Uterus (tissue), 4 donors: Measurements from ENCODE around the gene OR51V1. TPM values are rescaled to one million over a fixed set of nuclear protein-coding genes. Genes with fewer than 3 reads are reported as not detected.

Experiments used
- DNase-seq, 2 donors: peaks; one replicate each; pipeline ENCODE4 v3.0.0-alpha.2; 2019 to 2020
- H3K27ac ChIP-seq, 2 donors: fragments of 200-600 bp; sonication (generic); 1 replicate in 1 of 2; 2 replicates in 1 of 2; pipeline ENCODE4 v1.5.1; 2016 to 2018
- H3K27me3 ChIP-seq, 2 donors: fragments of 200-600 bp; sonication (generic); one replicate each; pipeline ENCODE4 v1.5.1; 2018 to 2019; ENCODE audit warnings: control low read depth in 1 of 2
- H3K36me3 ChIP-seq, 2 donors: fragments of 200-600 bp; sonication (generic); one replicate each; pipeline ENCODE4 v1.5.1; 2019; ENCODE audit warnings: control low read depth in 1 of 2
- H3K4me1 ChIP-seq, 2 donors: fragments of 200-600 bp; sonication (generic); one replicate each; pipeline ENCODE4 v1.5.1; 2018 to 2019; ENCODE audit warnings: control low read depth in 1 of 2
- H3K4me3 ChIP-seq, 2 donors: fragments of 200-600 bp; sonication (generic); 1 replicate in 1 of 2; 2 replicates in 1 of 2; pipeline ENCODE4 v1.5.1; 2018 to 2019; ENCODE audit warnings: mild to moderate bottlenecking in 1 of 2
- H3K9me3 ChIP-seq, 2 donors: fragments of 200-600 bp; sonication (generic); one replicate each; pipeline ENCODE4 v1.5.1; 2019; ENCODE audit warnings: control low read depth in 1 of 2
- CTCF ChIP-seq, 4 experiments: fragments of 200-600 bp in 2 of 4; fragments of 450-650 bp in 2 of 4; sonication (generic) in 2 of 4; IDR thresholded peaks; one replicate each; pipeline ENCODE4 v1.5.1; 2016 to 2019; ENCODE audit warnings: antibody characterized with exemption in 4 of 4, mild to moderate bottlenecking in 2 of 4, moderate library complexity in 1 of 4
- POLR2A ChIP-seq, 2 donors: fragments of 450-650 bp; IDR thresholded peaks; one replicate each; pipeline ENCODE4 v1.6.1; 2016; ENCODE audit warnings: antibody characterized with exemption in 2 of 2, mild to moderate bottlenecking in 1 of 2, moderate library complexity in 1 of 2
- intact Hi-C: fragments of 100-400 bp; cut with DNase I; formaldehyde crosslinking; loops from one replicate; pipeline ENCODE4 v1.15.1; 2023; ENCODE audit warnings: low total_unique reads
- total RNA-seq, 4 donors: library from RNA; depleted of rRNA in 3 of 4; stranded (reverse); fragments of >200 nt in 3 of 4; gene quantifications; one replicate each; pipeline versions ENCODE4 v1.1.0 to v1.2.4, GENCODE V29; 2014 to 2023
- donor health status: DM: yes; HTN: yes; CAD: no.

OR51V1 gene
- total RNA-seq, 4 donors from 2014 or later = not detected

- H3K4me3 ChIP-seq = no peak within 1 kb of the TSS
- DNase-seq = no peak
- H3K4me1 ChIP-seq = no peaks in the 10 kb centered on the region
- intact Hi-C loops = no loop called here
- no peak within 1 kb of the TSS for H3K27ac ChIP-seq
- no peaks in the 10 kb centered on the region for H3K27me3 ChIP-seq
- H3K36me3 ChIP-seq = no peaks in the 10 kb centered on the region
- H3K9me3 ChIP-seq = no peaks in the 10 kb centered on the region
- TF ChIP-seq CTCF (IDR thresholded peaks at IDR 0.05) = no peak
- no peak for TF ChIP-seq POLR2A (IDR thresholded peaks at IDR 0.05)
Measured at GRCh38 chr11:5154657-5155056, 45.8 kb downstream of the OR51V1 start, which contains the start of gene OR52A1. Gene OR52A1 (minus strand): TSS chr11:5154757. CDS start chr11:5152369, 2,388 bp downstream.

GRCh38 chr11:5153574-5154431 is 46.7 kb downstream of the OR51V1 start:
- TF ChIP-seq POLR2A (IDR thresholded peaks at IDR 0.05) (no peak), CTCF (IDR thresholded peaks at IDR 0.05) (no peak)
- intact Hi-C loops = no loop called here
- Histone ChIP-seq H3K4me1 (no peaks in the 10 kb centered on the region), H3K36me3 (no peaks in the 10 kb centered on the region), H3K27ac (no peak overlapping the region), H3K27me3 (no peaks in the 10 kb centered on the region), H3K9me3 (no peaks in the 10 kb centered on the region), H3K4me3 (no peak overlapping the region)
- DNase-seq = no peak

GRCh38 chr11:5151713-5152153 is 48.7 kb downstream of the OR51V1 start:
- intact Hi-C loops = no loop called here
- H3K36me3 ChIP-seq = no peaks in the 10 kb centered on the region
- no peaks in the 10 kb centered on the region for H3K9me3 ChIP-seq
- no peak overlapping the region for H3K4me3 ChIP-seq
- no peaks in the 10 kb centered on the region for H3K4me1 ChIP-seq
- no peak overlapping the region for H3K27ac ChIP-seq
- TF ChIP-seq CTCF (IDR thresholded peaks at IDR 0.05) (no peak), POLR2A (IDR thresholded peaks at IDR 0.05) (no peak)
- no peak for DNase-seq
- H3K27me3 ChIP-seq = no peaks in the 10 kb centered on the region

Other genes with a start within 250 kb of the OR51V1 start
- gene OR51A2, start 245.0 kb downstream of the OR51V1 start, total RNA-seq = not detected
- not detected for gene OR51L1, start 205.8 kb downstream of the OR51V1 start, total RNA-seq
- not detected for gene OR52J3, start 154.2 kb downstream of the OR51V1 start, total RNA-seq
- not detected for gene OR52E2, start 141.1 kb downstream of the OR51V1 start, total RNA-seq
- gene OR52E1, start 131.1 kb downstream of the OR51V1 start, total RNA-seq = not detected
- gene OR52A5, start 62.3 kb downstream of the OR51V1 start, total RNA-seq = not detected
- gene OR52A1, start 45.9 kb downstream of the OR51V1 start, total RNA-seq = not detected
- gene HBB, start 26.4 kb upstream of the OR51V1 start, total RNA-seq = 1,000 to 10,000 TPM in 1 of 4 donors, 100 to 1,000 TPM in 2, 10 to 100 TPM in 1; 49.8 to 2,778 (median 273) TPM
- gene HBD, start 33.8 kb upstream of the OR51V1 start, total RNA-seq = under 1 TPM in 1 of 4 donors, not detected in 3; 0.90 TPM
- gene HBG1, start 49.2 kb upstream of the OR51V1 start, total RNA-seq = 1 to 10 TPM in 1 of 4 donors, not detected in 3; 5.7 TPM
- 1,000 to 10,000 TPM in 1 of 4 donors, not detected in 3; 1,050 TPM for gene HBG2, start 54.1 kb upstream of the OR51V1 start, total RNA-seq
- gene HBE1, start 69.3 kb upstream of the OR51V1 start, total RNA-seq = 1 to 10 TPM in 1 of 4 donors, not detected in 3; 4.2 TPM
- under 1 TPM in 1 of 4 donors, not detected in 3; 0.35 TPM for gene OR51B4, start 101.3 kb upstream of the OR51V1 start, total RNA-seq
- gene OR51B2, start 123.6 kb upstream of the OR51V1 start, total RNA-seq = 1 to 10 TPM in 1 of 4 donors, under 1 TPM in 1, not detected in 2; 0.82 to 1.5 TPM
- 1 to 10 TPM in 1 of 4 donors, under 1 TPM in 1, not detected in 2; 0.85 to 2.9 TPM for gene OR51B5, start 142.8 kb upstream of the OR51V1 start, total RNA-seq
- gene OR51B6, start 150.8 kb upstream of the OR51V1 start, total RNA-seq = not detected
- gene OR51M1, start 183.1 kb upstream of the OR51V1 start, total RNA-seq = not detected
- not detected for gene OR51Q1, start 221.4 kb upstream of the OR51V1 start, total RNA-seq
- 1 to 10 TPM in 2 of 4 donors, not detected in 2; 1.6 to 5.0 TPM for gene OR51I1, start 240.8 kb upstream of the OR51V1 start, total RNA-seq
- gene OR51I2, start 248.6 kb upstream of the OR51V1 start, total RNA-seq = not detected